Spleen (tissue), 11 donors: ENCODE results near the gene KXD1. TPM values are rescaled to one million over a fixed set of nuclear protein-coding genes. Genes with fewer than 3 reads are reported as not detected.
"Not testable (repeated sequence)": the region's sequence is repeated elsewhere in the genome, so short reads cannot be mapped to it uniquely, and the experiment has no call there.

ENCODE experiments used
- DNase-seq: peaks from one replicate; pipeline ENCODE4 v3.0.0-alpha.2; 2020
- H3K27ac ChIP-seq, 8 donors: fragments of 200-600 bp; sonication (generic) in 7 of 8; 1 replicate in 4 of 8; 2 replicates in 4 of 8; pipeline versions ENCODE4 v1.5.0 to v1.8.0; 2016 to 2021; ENCODE audit warnings: inconsistent platforms in 4 of 8, mild to moderate bottlenecking in 4 of 8, moderate library complexity in 1 of 8
- H3K27me3 ChIP-seq, 7 donors: fragments of 200-600 bp; sonication (generic) in 6 of 7; replicated peaks in 1 of 7; 1 replicate in 4 of 7; 2 replicates in 3 of 7; pipeline versions ENCODE4 v1.5.0 to v1.8.0; 2016 to 2021; ENCODE audit warnings: inconsistent platforms in 3 of 7, mild to moderate bottlenecking in 1 of 7
- H3K36me3 ChIP-seq, 6 donors: fragments of 200-600 bp; sonication (generic) in 5 of 6; 1 replicate in 4 of 6; 2 replicates in 2 of 6; pipeline versions ENCODE4 v1.5.0 to v1.8.0; 2016 to 2021; ENCODE audit warnings: inconsistent platforms in 2 of 6
- H3K4me1 ChIP-seq, 6 donors: fragments of 200-600 bp; sonication (generic) in 5 of 6; 1 replicate in 3 of 6; 2 replicates in 3 of 6; pipeline versions ENCODE4 v1.5.0 to v1.8.0; 2016 to 2021; ENCODE audit warnings: inconsistent platforms in 3 of 6
- H3K4me3 ChIP-seq, 8 donors: fragments of 200-600 bp; sonication (generic) in 7 of 8; 1 replicate in 4 of 8; 2 replicates in 4 of 8; pipeline versions ENCODE4 v1.5.0 to v1.8.0; 2016 to 2021; ENCODE audit warnings: inconsistent platforms in 4 of 8, mild to moderate bottlenecking in 4 of 8, moderate library complexity in 2 of 8
- H3K9me3 ChIP-seq, 8 donors: fragments of 200-600 bp; sonication (generic) in 7 of 8; 1 replicate in 4 of 8; 2 replicates in 4 of 8; pipeline versions ENCODE4 v1.5.0 to v1.8.0; 2016 to 2021; ENCODE audit warnings: inconsistent platforms in 4 of 8
- CTCF ChIP-seq, 11 experiments: fragments of 200-600 bp in 7 of 11; fragments of 450-650 bp in 4 of 11; sonication (generic) in 4 of 11; IDR thresholded peaks in 8 of 11; conservative IDR thresholded peaks in 3 of 11; 1 replicate in 7 of 11; 2 replicates in 4 of 11; pipeline versions ENCODE4 v1.4.0 to v1.8.0; 2016 to 2021; ENCODE audit warnings: antibody characterized with exemption in 11 of 11, inconsistent platforms in 4 of 11, mild to moderate bottlenecking in 1 of 11
- POLR2A ChIP-seq, 3 donors: fragments of 450-650 bp; IDR thresholded peaks; one replicate each; pipeline ENCODE4 v1.5.1; 2017; ENCODE audit warnings: antibody characterized with exemption in 3 of 3, mild to moderate bottlenecking in 1 of 3
- POLR2AphosphoS5 ChIP-seq, 3 donors: sonication (generic); formaldehyde crosslinking; IDR thresholded peaks; one replicate each; pipeline ENCODE4 v1.5.1; 2017; ENCODE audit warnings: antibody characterized with exemption in 3 of 3
- WGBS, 5 donors: extraction: QIAGEN DNeasy Blood & Tissue Kit in 3 of 5; methylation state at CpG; one replicate each; pipeline versions ENCODE4 v1.1.5 to v1.1.7; 2013 to 2018; 5-methylcytosine and 5-hydroxymethylcytosine counted together
- intact Hi-C: fragments of 100-400 bp; cut with DNase I; formaldehyde crosslinking; loops from one replicate; pipeline ENCODE4 v1.15.0; 2023; ENCODE audit warnings: low total_unique reads
- polyA plus RNA-seq, 3 donors: library from polyadenylated mRNA; stranded (reverse); fragments of 200-250 nt; gene quantifications; one replicate each; pipeline ENCODE4 v1.2.1, GENCODE V29; 2013
- total RNA-seq, 7 donors: library from RNA; depleted of rRNA in 3 of 7; stranded (reverse); fragments of >200 nt in 3 of 7; fragmentation: NEBNext Ultra II Directional in 4 of 7; extraction: Animal tissue kit (Norgen Biotek cat#: 25700) in 4 of 7; gene quantifications; one replicate each; pipeline versions ENCODE4 v1.1.0 to v1.2.1, GENCODE V29; 2016 to 2021
- donor health status: healthy with polysubstance abuse.
- donor health status: DM: no; HTN: no; CAD: no; lungs with moderate emphysema.
- donor health status: DM: no; HTN: no; CAD: no.
- donor health status: Bipolar disorder and iron deficiency.
- donor health status: healthy.
- donor health status: DM: no; HTN: no; CAD: no.
- donor health status: DM: yes; HTN: yes; CAD: no.

The KXD1 gene
- total and polyA plus RNA-seq, 10 donors, result 63.9 to 90.9 (median 74.8) TPM

DNA sequence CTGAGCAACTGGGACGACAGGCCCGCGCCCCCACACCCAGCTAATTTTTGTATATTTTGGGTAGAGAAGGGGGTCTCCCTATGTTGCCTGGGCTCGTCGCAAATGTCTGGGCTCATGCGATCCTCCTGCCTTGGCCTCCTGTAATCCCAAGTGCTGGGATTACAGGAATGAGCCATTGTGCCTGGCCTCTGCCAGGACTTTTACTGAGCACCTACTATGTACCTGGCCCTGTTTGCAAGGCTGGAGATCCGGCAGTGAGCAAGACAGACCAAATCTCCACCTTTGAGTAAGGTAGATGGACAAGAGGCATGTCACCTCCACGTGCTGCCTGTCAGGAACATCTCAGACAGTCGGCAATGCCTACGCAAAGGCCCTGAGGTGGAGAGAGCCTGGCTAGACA is 21.2 kb upstream of the KXD1 start:
- no peaks in the 10 kb centered on the region for H3K27me3 ChIP-seq
- no peaks in the 10 kb centered on the region for H3K9me3 ChIP-seq
- no peak overlapping the region for H3K27ac ChIP-seq
- DNase-seq, result no peak
- TF ChIP-seq POLR2AphosphoS5 (IDR thresholded peaks at IDR 0.05), result no peak
- TF ChIP-seq POLR2A (IDR thresholded peaks at IDR 0.05), result no peak
- TF ChIP-seq CTCF (IDR thresholded peaks at IDR 0.05 in 8 of 11, conservative IDR thresholded peaks at IDR 0.05 in 3 of 11), result no peak
- no peak overlapping the region for H3K4me3 ChIP-seq
- WGBS, 5 donors, result 93 to 97% (median 95%) methylated on average over 6 to 10 of the region's 10 CpGs
- peaks cover 0 to 26% (median 4%) of the 10 kb centered on the region in 6 donors for H3K4me1 ChIP-seq
- H3K36me3 ChIP-seq, result peaks cover 0 to 100% (median 80%) of the 10 kb centered on the region in 6 donors
- intact Hi-C loops, result no loop called here

DNA sequence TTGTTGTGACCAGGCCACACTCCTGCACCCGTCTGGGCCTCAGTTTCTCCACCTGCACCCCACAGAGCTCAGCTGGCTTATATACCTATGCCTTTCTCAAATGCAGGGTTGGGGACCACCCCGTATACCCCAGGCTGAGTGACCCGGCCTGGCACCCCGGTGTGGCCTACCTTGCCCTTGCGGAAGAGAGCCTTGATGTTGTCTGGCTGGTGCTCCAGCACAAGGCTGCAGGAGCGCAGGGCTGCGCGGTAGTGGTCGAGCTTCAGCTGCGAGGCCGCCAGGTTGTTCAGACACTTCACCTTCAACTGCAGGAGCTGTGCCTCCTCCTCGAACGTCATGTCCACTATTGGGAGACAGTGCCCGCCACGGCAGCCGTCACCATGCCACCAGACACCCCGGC is 20.2 kb upstream of the KXD1 start:
- intact Hi-C loops, result no loop called here
- Histone ChIP-seq H3K27me3 (no peaks in the 10 kb centered on the region), H3K36me3 (peaks cover 0 to 93% (median 72%) of the 10 kb centered on the region in 6 donors), H3K4me3 (no peak overlapping the region), H3K4me1 (peaks cover 7 to 36% (median 13%) of the 10 kb centered on the region in 6 donors), H3K27ac (no peak overlapping the region), H3K9me3 (no peaks in the 10 kb centered on the region)
- no peak for TF ChIP-seq POLR2A (IDR thresholded peaks at IDR 0.05)
- TF ChIP-seq POLR2AphosphoS5 (IDR thresholded peaks at IDR 0.05), result peak in 2 of 3 donors; percentile 24 to 64
- DNase-seq, result no peak
- WGBS, 5 donors, result 92 to 97% (median 95%) methylated on average over 11 to 17 of the region's 17 CpGs

DNA sequence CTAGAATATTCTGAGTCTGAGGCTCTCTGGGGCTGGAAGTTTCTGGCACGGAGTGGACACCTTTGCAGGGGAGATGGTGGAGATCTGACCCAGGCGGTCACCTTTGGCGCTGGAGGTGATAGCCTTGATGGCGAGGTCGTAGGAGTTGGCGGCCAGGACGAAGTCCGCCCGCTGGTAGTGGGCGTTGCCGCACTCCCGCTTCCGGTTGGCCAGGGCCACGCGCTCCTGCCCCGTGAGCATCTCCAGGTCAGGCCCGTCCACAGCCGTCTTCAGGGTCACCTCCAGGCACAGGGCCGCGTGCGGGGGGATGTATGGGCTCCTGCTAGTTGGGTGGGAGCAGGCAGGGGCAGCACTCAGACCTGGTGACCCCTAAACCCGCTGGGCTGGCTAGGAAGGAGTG is 19.6 kb upstream of the KXD1 start:
- no peak for DNase-seq
- intact Hi-C loops, result no loop called here
- Histone ChIP-seq H3K9me3 (no peaks in the 10 kb centered on the region), H3K27ac (no peak overlapping the region), H3K4me1 (peaks cover 7 to 39% (median 16%) of the 10 kb centered on the region in 6 donors), H3K4me3 (no peak overlapping the region), H3K36me3 (peaks cover 0 to 86% (median 65%) of the 10 kb centered on the region in 6 donors), H3K27me3 (no peaks in the 10 kb centered on the region)
- TF ChIP-seq CTCF (IDR thresholded peaks at IDR 0.05 in 8 of 11, conservative IDR thresholded peaks at IDR 0.05 in 3 of 11), result no peak
- TF ChIP-seq POLR2AphosphoS5 (IDR thresholded peaks at IDR 0.05), result peak in 2 of 3 donors; percentile 8 to 61
- 87 to 90% (median 87%) methylated on average over 12 to 22 of the region's 22 CpGs for WGBS, 5 donors

- no peak overlapping the region for H3K4me3 ChIP-seq
- H3K36me3 ChIP-seq, result peaks cover 0 to 74% (median 58%) of the 10 kb centered on the region in 6 donors
- WGBS, 5 donors, result 95 to 99% (median 97%) methylated on average over 16 to 19 of the region's 19 CpGs
Measured at GRCh38 chr19:18539372-18539771, 18.3 kb upstream of the KXD1 start.

DNA sequence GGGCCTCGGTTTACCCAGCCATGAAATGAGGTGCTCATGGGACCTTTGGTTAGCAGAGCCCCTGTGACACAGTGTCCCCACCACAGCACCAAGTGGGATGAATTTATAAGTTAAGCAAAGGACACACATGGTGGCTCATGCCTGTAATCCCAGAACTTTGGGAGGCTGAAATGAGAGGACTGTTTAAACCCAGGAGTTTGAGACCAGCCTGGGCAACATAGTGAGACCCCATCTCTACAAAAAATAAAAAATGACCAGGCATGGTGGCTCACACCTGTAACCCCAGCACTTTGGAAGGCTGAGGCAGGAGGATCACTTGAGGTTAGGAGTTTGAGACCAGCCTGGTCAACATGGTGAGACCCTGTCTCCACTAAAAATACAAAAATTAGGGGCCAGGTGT is 17.5 kb upstream of the KXD1 start:
- DNase-seq, H3K27me3 ChIP-seq, H3K9me3 ChIP-seq, intact Hi-C loops, H3K4me3 ChIP-seq, H3K27ac ChIP-seq: not testable (repeated sequence)
- Histone ChIP-seq H3K4me1 (peaks cover 11 to 55% (median 24%) of the 10 kb centered on the region in 6 donors), H3K36me3 (peaks cover 0 to 66% (median 55%) of the 10 kb centered on the region in 6 donors)
- 90 to 100% (median 93%) methylated on average over 1 of the region's 1 CpG for WGBS, 5 donors

More at GRCh38 chr19:18539372-18539771, 18.3 kb upstream of the KXD1 start:
- H3K27ac ChIP-seq, result no peak overlapping the region
- TF ChIP-seq CTCF (IDR thresholded peaks at IDR 0.05 in 8 of 11, conservative IDR thresholded peaks at IDR 0.05 in 3 of 11) (no peak), POLR2AphosphoS5 (IDR thresholded peaks at IDR 0.05) (peak in 2 of 3 donors; percentile 15 to 48)
- no peaks in the 10 kb centered on the region for H3K27me3 ChIP-seq
- DNase-seq, result no peak
- H3K9me3 ChIP-seq, result no peaks in the 10 kb centered on the region
- H3K4me1 ChIP-seq, result peaks cover 11 to 47% (median 22%) of the 10 kb centered on the region in 6 donors
- intact Hi-C loops, result no loop called here
